Measurements from ENCODE around the gene PDE4D. TPM values are rescaled to one million over a fixed set of nuclear protein-coding genes. Genes with fewer than 3 reads are reported as not detected.

Gene PDE4D
- total and polyA plus RNA-seq, 10 of the 15 experiments (the other 5 are each of a cell fraction or from before 2014, with no cell fraction given) = 0.87 to 4.1 (median 2.2) TPM

- ChIA-PET POLR2A (no interaction called here), CTCF (interaction anchor here (0.8 to 7.4 kb wide), 10 partner anchors 11 to 152 kb away, joined by 3 to 115 read pairs (median 3); no protein-coding TSS in a partner anchor), RAD21 (ENCODE audit: unreplicated experiment) (interaction anchor here (1.0 to 5.8 kb wide), 5 partner anchors 88 to 345 kb away, joined by 3 to 41 read pairs (median 3); no protein-coding TSS in a partner anchor), SMC1A (ENCODE audit: uncharacterized antibody, unreplicated experiment) (interaction anchor here (1.0 to 5.6 kb wide), 10 partner anchors 12 to 332 kb away, joined by 3 to 56 read pairs (median 3); no protein-coding TSS in a partner anchor)
- intact Hi-C loops (cut with micrococcal nuclease; ENCODE audit: unreplicated experiment) (loop anchor here (2.0 kb wide), 2 partner anchors 91 to 139 kb away; no protein-coding TSS in a partner anchor), in situ Hi-C loops (cut with MboI) (no loop called here)
- H3K27ac ChIP-seq (ENCODE audit: control insufficient read depth, insufficient read depth) = no peak overlapping the region
- H3K27me3 ChIP-seq (replicated peaks in 1 of 2; ENCODE audit: control insufficient read depth in 2 of 2, insufficient read depth in 2 of 2, low read length in 1 of 2) = peaks cover 7 to 30% of the 10 kb centered on the region in 2 experiments
- no peaks in the 10 kb centered on the region for H3K79me2 ChIP-seq (ENCODE audit: control insufficient read depth, insufficient read depth, low read length)
- no peak overlapping the region for H3K4me3 ChIP-seq
- no peak for ATAC-seq
- FAIRE-seq = no peak
- H3K36me3 ChIP-seq (ENCODE audit: control insufficient read depth in 2 of 2, insufficient read depth in 2 of 2, low read length in 1 of 2) = no peaks in the 10 kb centered on the region
- no peaks in the 10 kb centered on the region for H4K20me1 ChIP-seq (ENCODE audit: control insufficient read depth, insufficient read depth)
- BruUV-seq (replicated peaks) = no TSS peak
- H3K9ac ChIP-seq (ENCODE audit: control insufficient read depth, insufficient read depth, low read length) = no peak overlapping the region
- H3K4me2 ChIP-seq (ENCODE audit: control insufficient read depth, insufficient read depth) = no peak overlapping the region
- no peak overlapping the region for H2AFZ ChIP-seq (ENCODE audit: control insufficient read depth, low read depth, low read length)
- no peaks in the 10 kb centered on the region for H3K9me3 ChIP-seq (replicated peaks; ENCODE audit: control insufficient read depth, insufficient read depth, low read length)
- no peak for DNase-seq (ENCODE audit: low read depth, low spot score)
- TF ChIP-seq SMAD1 (IDR thresholded peaks at IDR 0.05; ENCODE audit: low read depth, partially characterized antibody) = no peak
- TF ChIP-seq RFX5 (IDR thresholded peaks at IDR 0.05; ENCODE audit: low read depth, low read length) = no peak
- TF ChIP-seq RAD21 (IDR thresholded peaks at IDR 0.05; ENCODE audit: insufficient read depth, low read depth, low read length) = no peak
- TF ChIP-seq MTA2 (IDR thresholded peaks at IDR 0.05; ENCODE audit: low read depth) = no peak
- no peak for TF ChIP-seq SMARCA5 (IDR thresholded peaks at IDR 0.05)
- peaks cover 5% of the 10 kb centered on the region; the same call in 1 of the 2 replicates for H3K4me1 ChIP-seq (ENCODE audit: control insufficient read depth, insufficient read depth, low read length)
Measured at GRCh38 chr5:59035681-59036080, 857.8 kb downstream of the PDE4D start.

GRCh38 chr5:59034498-59035186 is 858.9 kb downstream of the PDE4D start:
- H3K4me2 ChIP-seq (ENCODE audit: control insufficient read depth, insufficient read depth) = no peak overlapping the region
- 32% methylated on average over 3 of the region's 3 CpGs for WGBS (ENCODE audit: insufficient coverage, insufficient replicate concordance, low lambda C conversion rate, missing lambda C conversion rate)
- intact Hi-C loops (cut with micrococcal nuclease; ENCODE audit: unreplicated experiment) (loop anchor here (2.0 kb wide), 2 partner anchors 92 to 140 kb away; no protein-coding TSS in a partner anchor), in situ Hi-C loops (cut with MboI) (no loop called here)
- H3K4me1 ChIP-seq (ENCODE audit: control insufficient read depth, insufficient read depth, low read length) = peaks cover 5% of the 10 kb centered on the region; the same call in 1 of the 2 replicates
- SMC1A ChIA-PET (ENCODE audit: uncharacterized antibody, unreplicated experiment) = interaction anchor here (0.8 to 5.6 kb wide), 9 partner anchors 16 to 333 kb away, joined by 3 to 56 read pairs (median 3); no protein-coding TSS in a partner anchor
- TF ChIP-seq CTCF (IDR thresholded peaks at IDR 0.05 in 2 of 3, conservative IDR thresholded peaks at IDR 0.05 in 1 of 3; ENCODE audit: control insufficient read depth in 2 of 3, extremely low read depth in 1 of 3, insufficient read depth in 1 of 3, low read depth in 3 of 3, low read length in 3 of 3) = peak; percentile 45 to 64 (median 56)
- TF ChIP-seq MLLT1 (IDR thresholded peaks at IDR 0.05) = no peak
- no peak for TF ChIP-seq KDM1A (IDR thresholded peaks at IDR 0.05; ENCODE audit: borderline replicate concordance)
- TF ChIP-seq SMC3 (IDR thresholded peaks at IDR 0.05; ENCODE audit: borderline replicate concordance, low read length) = peak; percentile 52; the same call in 1 of the 2 replicates
- peak; percentile 59 for TF ChIP-seq RAD21 (IDR thresholded peaks at IDR 0.05; ENCODE audit: insufficient read depth, low read depth, low read length)
- no peaks in the 10 kb centered on the region for H3K36me3 ChIP-seq (ENCODE audit: control insufficient read depth in 2 of 2, insufficient read depth in 2 of 2, low read length in 1 of 2)
- H3K27me3 ChIP-seq (replicated peaks in 1 of 2; ENCODE audit: control insufficient read depth in 2 of 2, insufficient read depth in 2 of 2, low read length in 1 of 2) = peaks cover 7 to 21% of the 10 kb centered on the region in 2 experiments
- DNase-seq (ENCODE audit: low read depth, low spot score) (no peak), ATAC-seq (peak; percentile 70), FAIRE-seq (no peak)
- H3K4me3 ChIP-seq = no peak overlapping the region
- POLR2A ChIA-PET = no interaction called here
- RAD21 ChIA-PET (ENCODE audit: unreplicated experiment) = interaction anchor here (1.2 to 5.8 kb wide), 3 partner anchors 140 to 346 kb away, joined by 3 to 41 read pairs (median 6); no protein-coding TSS in a partner anchor
- no peaks in the 10 kb centered on the region for H3K79me2 ChIP-seq (ENCODE audit: control insufficient read depth, insufficient read depth, low read length)
- H3K27ac ChIP-seq (ENCODE audit: control insufficient read depth, insufficient read depth) = no peak overlapping the region
- CTCF ChIA-PET = interaction anchor here (0.5 to 7.4 kb wide), 19 partner anchors 10 to 1706 kb away, joined by 3 to 115 read pairs (median 3); no protein-coding TSS in a partner anchor
- no peaks in the 10 kb centered on the region for H3K9me3 ChIP-seq (replicated peaks; ENCODE audit: control insufficient read depth, insufficient read depth, low read length)
- no peaks in the 10 kb centered on the region for H4K20me1 ChIP-seq (ENCODE audit: control insufficient read depth, insufficient read depth)
- no peak overlapping the region for H2AFZ ChIP-seq (ENCODE audit: control insufficient read depth, low read depth, low read length)
- H3K9ac ChIP-seq (ENCODE audit: control insufficient read depth, insufficient read depth, low read length) = no peak overlapping the region
- no TSS peak for BruUV-seq (replicated peaks)

Data from GM12878 (cell line).